Stimulated activated CD4-positive, alpha-beta T cell treated with anti-CD3 and anti-CD28 coated beads, TNF-alpha, amount 100 ng/mL, for 1 hour (primary cell): Measurements from ENCODE around the gene TMEM218.
"Not testable (repeated sequence)": the region's sequence is repeated elsewhere in the genome, so short reads cannot be mapped to it uniquely, and the experiment has no call there.

ENCODE experiments used
- DNase-seq, 3 donors: peaks; one replicate each; pipeline ENCODE4 v3.0.0-alpha.2; 2020; ENCODE audit warnings: low read depth in 3 of 3, low spot score in 1 of 3

TMEM218 gene

DNA sequence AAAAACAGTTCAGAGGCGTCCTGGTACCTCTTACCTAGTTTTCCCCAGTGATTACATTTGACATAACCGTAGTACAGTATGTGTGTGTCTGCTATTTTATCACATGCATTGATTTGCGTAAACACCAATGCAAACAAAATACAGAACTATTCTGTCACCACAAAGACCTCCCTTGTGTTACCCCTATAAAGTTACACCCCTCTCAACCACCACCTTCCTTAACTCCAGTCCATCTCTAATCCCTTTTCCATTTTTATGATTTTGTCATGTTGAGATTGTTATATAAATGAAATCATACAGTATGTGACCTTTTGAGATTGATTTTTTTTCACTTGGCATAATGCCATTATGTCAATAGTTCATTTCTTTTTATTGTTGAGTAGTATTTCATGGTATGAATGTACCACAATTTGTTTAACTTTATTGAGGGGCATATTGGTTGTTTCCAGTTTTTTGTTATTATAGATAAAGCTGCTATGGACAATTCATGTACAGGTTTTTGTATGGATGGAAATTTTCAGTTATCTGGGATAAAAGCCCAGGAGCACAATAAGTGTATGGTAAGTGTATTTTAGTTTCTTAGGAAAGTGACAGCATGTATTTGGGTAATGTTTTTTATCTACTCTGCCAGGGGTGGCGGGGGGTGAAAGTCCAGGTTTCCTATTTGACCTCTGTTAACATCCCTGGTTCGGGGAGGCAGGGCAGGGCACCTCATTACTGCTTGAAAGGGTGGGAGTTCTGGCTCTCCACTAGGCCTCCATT lies 54.3 kb downstream of the TMEM218 start:
- no peak for DNase-seq

DNA sequence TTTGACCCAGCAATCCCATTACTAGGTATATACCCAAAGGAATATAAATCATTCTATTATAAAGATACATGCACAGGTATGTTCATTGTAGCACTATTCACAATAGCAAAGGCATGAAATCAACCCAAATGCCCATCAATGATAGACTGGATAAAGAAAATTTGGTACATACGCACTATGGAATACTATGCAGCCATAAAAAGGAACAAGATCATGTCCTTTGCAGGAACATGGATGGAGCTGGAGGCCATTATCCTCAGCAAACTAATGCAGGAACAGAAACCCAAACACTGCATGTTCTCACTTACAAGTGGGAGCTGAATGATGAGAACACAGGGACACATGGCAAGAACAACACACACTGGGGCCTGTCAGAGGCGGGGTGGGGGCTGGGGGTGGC lies 55.3 kb downstream of the TMEM218 start:
- DNase-seq: not testable (repeated sequence)

DNA sequence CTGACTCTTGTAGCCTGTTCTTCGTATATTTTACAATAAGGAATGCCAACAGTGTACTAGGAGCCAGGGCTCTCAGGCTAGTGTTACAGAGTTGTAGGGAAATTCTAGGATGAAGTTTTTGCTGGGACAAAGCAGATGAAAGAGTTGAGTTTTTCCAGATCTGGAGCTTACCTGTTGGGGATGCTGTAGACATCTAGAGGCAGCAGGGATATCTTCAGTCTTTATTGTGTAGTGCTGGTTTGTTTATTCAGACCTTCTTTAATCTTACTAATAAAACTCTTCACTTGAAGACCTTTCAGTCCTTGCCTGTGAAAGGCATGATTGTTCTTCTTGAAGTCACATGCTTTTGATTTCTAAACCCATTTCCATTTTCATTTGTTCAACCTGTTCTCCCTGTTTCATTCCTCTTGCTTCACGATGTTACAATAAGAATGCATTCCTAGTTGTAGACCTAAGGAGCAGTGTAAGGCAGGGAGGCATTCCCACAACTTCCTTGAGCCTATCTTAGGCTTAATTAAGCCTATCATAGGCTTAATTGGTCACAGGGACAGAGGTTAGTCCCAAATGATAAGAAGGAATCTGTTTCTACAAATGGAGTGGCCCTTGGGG lies 56.2 kb downstream of the TMEM218 start:
- DNase-seq: no peak

DNA sequence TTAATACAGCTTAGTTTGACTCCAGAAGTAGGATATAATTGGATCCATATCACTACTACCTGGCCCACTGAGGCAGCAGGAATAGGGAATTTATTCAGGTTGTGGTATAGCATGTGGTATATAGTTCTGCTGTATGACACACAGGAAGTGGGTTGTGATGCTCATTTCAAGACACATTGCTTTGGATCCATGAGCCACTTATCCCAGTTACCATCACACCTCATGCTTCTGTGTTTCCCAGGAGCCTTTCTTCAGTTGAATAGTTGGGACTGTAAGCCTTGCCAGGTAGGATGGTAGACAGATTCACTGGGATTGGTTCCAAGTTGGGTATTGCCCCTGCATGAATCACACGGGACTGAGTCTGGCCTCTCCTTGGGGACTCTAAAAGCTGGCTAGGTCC lies 58.3 kb downstream of the TMEM218 start:
- no peak for DNase-seq

DNA sequence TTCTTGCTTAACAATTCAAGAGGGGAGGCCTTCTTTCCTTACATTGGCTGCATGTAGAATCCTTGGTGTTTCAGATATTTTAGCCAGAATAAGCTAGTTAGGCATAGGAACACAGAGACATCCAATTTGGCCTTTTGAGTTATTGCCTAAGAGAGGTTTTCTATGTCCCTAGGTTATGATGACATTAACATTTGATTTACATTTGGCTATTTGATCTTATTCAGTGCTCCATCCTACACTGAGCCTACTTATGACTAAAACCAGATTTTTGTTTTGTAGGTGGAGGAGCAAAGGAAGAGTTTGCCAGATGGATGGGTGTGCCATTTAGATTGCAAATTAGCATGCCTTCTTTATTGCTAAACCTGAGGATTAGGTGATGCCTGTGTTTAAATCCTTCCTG lies 59.4 kb downstream of the TMEM218 start:
- DNase-seq: no peak

DNA sequence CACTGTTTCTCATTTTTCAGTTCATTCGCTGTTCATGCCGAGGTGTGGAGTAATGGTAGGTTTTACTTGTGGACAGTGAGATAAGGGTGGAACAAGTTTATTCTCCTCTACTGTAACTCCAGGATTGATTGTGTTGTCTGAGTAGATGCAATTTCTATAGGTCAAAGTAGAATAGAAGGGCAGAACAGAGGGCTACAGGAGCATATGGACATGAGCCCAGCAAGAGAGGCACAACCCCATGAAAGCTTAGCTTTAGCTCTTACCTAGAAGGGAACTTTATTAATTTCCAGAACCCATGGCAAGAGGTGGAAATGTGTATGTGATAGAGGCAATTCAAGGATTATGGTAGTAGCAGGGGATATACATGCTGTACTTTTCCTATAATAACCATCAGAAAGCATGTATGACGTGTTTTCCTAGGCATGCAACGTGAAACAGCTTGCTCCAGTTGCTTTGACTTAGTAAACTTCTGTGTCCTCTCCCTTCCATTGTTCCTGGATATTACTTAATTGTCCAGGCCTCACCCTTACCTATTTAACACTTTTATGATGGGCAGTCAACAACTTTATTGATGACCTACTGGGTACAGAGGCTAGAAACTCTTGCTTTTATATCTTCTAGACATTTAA lies 62.1 kb downstream of the TMEM218 start:
- no peak for DNase-seq
